Posterior cingulate gyrus (tissue), 11 donors: ENCODE data around the gene PTPRZ1.

Source experiments
- DNase-seq, 10 donors: peaks; one replicate each; pipeline versions ENCODE4 v3.0.0 to v3.0.0-alpha.2; 2020 to 2021; ENCODE audit warnings: mixed read lengths in 3 of 10
- intact Hi-C: fragments of 100-400 bp; cut with DNase I; formaldehyde crosslinking; loops from one replicate; pipeline ENCODE4 v1.15.1; 2023

PTPRZ1 gene

GRCh38 chr7:121872831-121873288 is at the start of gene PTPRZ1:
TSS of gene PTPRZ1 (plus strand) at chr7:121873161. CDS start at chr7:121873500, 339 bp downstream.
- DNase-seq: peak; percentile 16 to 93 (median 45)
- intact Hi-C loops: no loop called here

- intact Hi-C loops: no loop called here
These were observed 48.7 kb upstream of the PTPRZ1 start for GRCh38 chr7:121824276-121824675.

GRCh38 chr7:121831351-121831750 is 41.6 kb upstream of the PTPRZ1 start:
- DNase-seq: no peak
- intact Hi-C loops: no loop called here

More at GRCh38 chr7:121824276-121824675, 48.7 kb upstream of the PTPRZ1 start:
- DNase-seq: no peak

- no peak for DNase-seq
- intact Hi-C loops: no loop called here
These were observed 41.2 kb upstream of the PTPRZ1 start for GRCh38 chr7:121831801-121832200.

- DNase-seq: peak in 6 of 10 donors; percentile 12 to 84 (median 55)
- intact Hi-C loops: no loop called here
These were observed 40.6 kb upstream of the PTPRZ1 start for GRCh38 chr7:121832347-121832746.

GRCh38 chr7:121833991-121834390 is 39.0 kb upstream of the PTPRZ1 start:
- DNase-seq: no peak
- intact Hi-C loops: no loop called here

GRCh38 chr7:121837462-121837861 is 35.5 kb upstream of the PTPRZ1 start:
- DNase-seq: no peak
- intact Hi-C loops: no loop called here

GRCh38 chr7:121847041-121847440 is 25.9 kb upstream of the PTPRZ1 start:
- no peak for DNase-seq
- intact Hi-C loops: no loop called here

GRCh38 chr7:121853307-121853706 is 19.7 kb upstream of the PTPRZ1 start:
- DNase-seq: no peak
- intact Hi-C loops: no loop called here

GRCh38 chr7:121860953-121861352 is 12.0 kb upstream of the PTPRZ1 start:
- intact Hi-C loops: no loop called here
- DNase-seq: no peak

- intact Hi-C loops: no loop called here
- no peak for DNase-seq
These were observed 10.4 kb upstream of the PTPRZ1 start for GRCh38 chr7:121862591-121862990.

GRCh38 chr7:121871188-121871587 is 1.8 kb upstream of the PTPRZ1 start:
- no peak for DNase-seq
- intact Hi-C loops: no loop called here

GRCh38 chr7:121873289-121874194 is 581 bp downstream of the PTPRZ1 start:
- intact Hi-C loops: no loop called here

GRCh38 chr7:121874298-121874697 is 1.3 kb downstream of the PTPRZ1 start:
- no peak for DNase-seq
- intact Hi-C loops: no loop called here

More at GRCh38 chr7:121873289-121874194, 581 bp downstream of the PTPRZ1 start:
- DNase-seq: peak; percentile 10 to 85 (median 26)

- DNase-seq: no peak
- intact Hi-C loops: no loop called here
These were observed 2.2 kb downstream of the PTPRZ1 start for GRCh38 chr7:121875203-121875602.

- DNase-seq: no peak
- intact Hi-C loops: no loop called here
These were observed 3.9 kb downstream of the PTPRZ1 start for GRCh38 chr7:121876656-121877500.

- intact Hi-C loops: no loop called here
- DNase-seq: no peak
These were observed 6.0 kb downstream of the PTPRZ1 start for GRCh38 chr7:121878918-121879464.

GRCh38 chr7:121879544-121879943 is 6.6 kb downstream of the PTPRZ1 start:
- DNase-seq: no peak
- intact Hi-C loops: no loop called here

GRCh38 chr7:121882731-121883130 is 9.8 kb downstream of the PTPRZ1 start:
- intact Hi-C loops: no loop called here
- DNase-seq: no peak

GRCh38 chr7:121885166-121885920 is 12.4 kb downstream of the PTPRZ1 start:
- no peak for DNase-seq
- intact Hi-C loops: no loop called here
